Measurements from ENCODE around the gene TBC1D25.

Gene TBC1D25, protein sequence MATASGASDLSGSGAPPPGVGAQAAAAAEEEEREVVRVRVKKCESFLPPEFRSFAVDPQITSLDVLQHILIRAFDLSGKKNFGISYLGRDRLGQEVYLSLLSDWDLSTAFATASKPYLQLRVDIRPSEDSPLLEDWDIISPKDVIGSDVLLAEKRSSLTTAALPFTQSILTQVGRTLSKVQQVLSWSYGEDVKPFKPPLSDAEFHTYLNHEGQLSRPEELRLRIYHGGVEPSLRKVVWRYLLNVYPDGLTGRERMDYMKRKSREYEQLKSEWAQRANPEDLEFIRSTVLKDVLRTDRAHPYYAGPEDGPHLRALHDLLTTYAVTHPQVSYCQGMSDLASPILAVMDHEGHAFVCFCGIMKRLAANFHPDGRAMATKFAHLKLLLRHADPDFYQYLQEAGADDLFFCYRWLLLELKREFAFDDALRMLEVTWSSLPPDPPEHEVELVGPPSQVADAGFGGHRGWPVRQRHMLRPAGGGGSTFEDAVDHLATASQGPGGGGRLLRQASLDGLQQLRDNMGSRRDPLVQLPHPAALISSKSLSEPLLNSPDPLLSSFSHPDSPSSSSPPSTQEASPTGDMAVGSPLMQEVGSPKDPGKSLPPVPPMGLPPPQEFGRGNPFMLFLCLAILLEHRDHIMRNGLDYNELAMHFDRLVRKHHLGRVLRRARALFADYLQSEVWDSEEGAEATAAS

DNA sequence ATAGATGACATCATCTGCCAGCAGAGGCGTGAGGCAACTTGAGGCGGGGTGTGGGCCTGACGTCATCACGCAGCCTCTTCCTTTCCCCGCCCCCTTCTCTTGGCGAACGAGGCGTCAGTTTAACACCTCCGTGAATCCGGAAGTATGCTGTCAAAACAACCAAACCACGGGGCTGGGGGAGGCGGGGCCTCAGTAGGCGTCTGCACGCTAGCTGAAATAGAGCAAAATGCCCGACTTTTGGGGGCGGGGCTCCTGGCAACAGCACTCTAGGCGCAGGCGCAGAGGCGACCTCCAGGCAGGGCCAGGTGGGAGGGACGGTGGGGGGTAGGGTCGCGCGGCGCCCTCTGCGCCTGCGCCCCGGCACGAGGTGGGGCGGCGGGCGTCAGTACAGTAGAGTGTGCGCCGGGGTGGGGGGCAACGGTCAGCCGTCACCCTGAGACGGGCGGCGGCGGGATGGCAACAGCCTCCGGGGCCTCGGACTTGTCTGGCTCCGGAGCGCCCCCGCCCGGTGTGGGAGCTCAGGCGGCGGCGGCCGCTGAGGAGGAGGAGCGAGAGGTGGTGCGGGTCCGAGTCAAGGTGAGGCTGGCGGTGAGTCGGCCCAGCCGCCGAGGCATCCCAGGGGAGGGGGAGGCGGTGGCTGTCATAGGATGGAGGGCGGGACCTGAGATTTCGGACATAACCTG, at the start of gene TBC1D25:
Gene TBC1D25 (plus strand): TSS at position 370 of the 683 bp plus-strand sequence. CDS start 84 bp downstream, at position 454.
- Histone ChIP-seq H3K36me3 (replicated peaks) (peaks cover 5% of the 10 kb centered on the region), H3K4me3 (peak within 1 kb of the TSS; percentile 79), H3K4me1 (peaks cover 7% of the 10 kb centered on the region), H3K27me3 (ENCODE audit: low read depth) (no peaks in the 10 kb centered on the region), H3K9me3 (no peaks in the 10 kb centered on the region)
- in situ Hi-C loops (cut with MboI; ENCODE audit: low sequenced_read_pairs), result no loop called here
- DNase-seq (ENCODE audit: low spot score in 2 of 2), result peak; percentile 99 to 100

DNA sequence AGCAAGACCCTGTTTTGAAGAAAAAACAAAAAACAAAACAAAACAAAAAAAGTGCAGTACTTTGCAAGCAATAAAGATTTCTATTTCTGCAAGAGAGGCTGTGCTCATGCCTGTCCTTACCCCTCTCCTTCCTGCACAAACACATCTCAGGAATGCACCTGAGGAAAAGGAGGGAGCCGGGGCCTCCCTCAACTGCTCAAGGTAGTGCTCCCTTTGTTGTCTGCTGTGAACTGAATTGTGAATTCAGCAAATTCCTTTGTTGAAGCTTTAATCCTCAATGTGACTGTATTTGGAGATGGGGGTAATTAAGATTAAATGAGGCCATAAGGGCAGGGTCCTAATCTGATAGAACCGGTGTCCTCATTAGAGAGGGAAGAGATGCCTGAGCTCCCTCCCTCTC, 49.6 kb upstream of the TBC1D25 start:
- in situ Hi-C loops (cut with MboI; ENCODE audit: low sequenced_read_pairs), result loop anchor here (10.0 to 25.0 kb wide), 2 partner anchors 405 to 628 kb away; no protein-coding TSS in a partner anchor
- H3K9me3 ChIP-seq, result no peaks in the 10 kb centered on the region
- DNase-seq (ENCODE audit: low spot score in 2 of 2), result no peak
- no peaks in the 10 kb centered on the region for H3K27me3 ChIP-seq (ENCODE audit: low read depth)
- no peak overlapping the region for H3K4me3 ChIP-seq
- peaks cover 20% of the 10 kb centered on the region for H3K36me3 ChIP-seq (replicated peaks)
- no peaks in the 10 kb centered on the region; the same call in 1 of the 2 replicates for H3K4me1 ChIP-seq

DNA sequence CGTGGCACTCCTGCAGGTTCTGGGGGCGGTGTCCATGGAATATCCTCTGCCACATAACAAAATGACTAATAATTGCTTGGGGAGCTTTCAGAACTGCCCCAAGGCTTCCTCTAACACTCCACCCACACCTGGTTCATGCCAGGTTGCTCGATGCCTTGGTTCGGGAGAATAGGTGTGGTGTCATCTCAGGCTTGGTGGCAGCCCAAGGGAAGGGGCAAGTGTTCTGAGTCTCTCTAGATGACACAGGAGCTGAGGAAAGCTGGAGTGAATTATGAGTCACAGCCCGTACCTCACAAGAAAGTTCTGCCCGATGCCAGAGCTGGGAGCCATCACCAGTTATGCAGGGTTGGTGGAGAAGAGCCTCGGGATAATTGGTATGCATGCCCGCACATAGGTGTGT, 48.9 kb upstream of the TBC1D25 start:
- in situ Hi-C loops (cut with MboI; ENCODE audit: low sequenced_read_pairs), result loop anchor here (10.0 to 25.0 kb wide), 2 partner anchors 406 to 628 kb away; no protein-coding TSS in a partner anchor
- DNase-seq (ENCODE audit: low spot score in 2 of 2), result no peak
- Histone ChIP-seq H3K36me3 (replicated peaks) (peaks cover 12% of the 10 kb centered on the region), H3K27me3 (ENCODE audit: low read depth) (no peaks in the 10 kb centered on the region), H3K4me3 (no peak overlapping the region), H3K9me3 (no peaks in the 10 kb centered on the region), H3K4me1 (no peaks in the 10 kb centered on the region; the same call in 1 of the 2 replicates)

DNA sequence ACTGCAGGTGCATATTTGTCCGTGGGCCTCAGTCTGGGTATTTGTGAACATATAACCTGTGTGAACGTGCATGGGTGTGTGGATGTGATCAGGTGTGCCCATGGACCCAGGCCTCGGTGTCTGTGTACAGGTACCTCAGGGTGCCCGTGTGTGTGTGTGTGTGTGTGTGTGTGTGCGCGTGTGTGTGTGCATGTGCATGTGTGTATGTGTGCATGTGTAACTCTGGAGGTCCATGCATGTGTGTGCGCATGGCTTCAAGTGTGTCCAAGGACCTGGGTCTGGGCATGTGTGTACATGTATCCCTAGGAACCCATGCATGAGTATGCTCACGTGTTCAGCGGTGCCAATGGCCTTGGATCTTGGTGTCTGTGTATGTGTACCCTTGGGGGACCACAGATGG, 47.7 kb upstream of the TBC1D25 start:
- no peaks in the 10 kb centered on the region; the same call in 1 of the 2 replicates for H3K4me1 ChIP-seq
- in situ Hi-C loops (cut with MboI; ENCODE audit: low sequenced_read_pairs), result loop anchor here (10.0 to 25.0 kb wide), 2 partner anchors 407 to 630 kb away; no protein-coding TSS in a partner anchor
- H3K27me3 ChIP-seq (ENCODE audit: low read depth), result no peaks in the 10 kb centered on the region
- H3K9me3 ChIP-seq, result no peaks in the 10 kb centered on the region
- H3K36me3 ChIP-seq (replicated peaks), result peaks cover 5% of the 10 kb centered on the region
- DNase-seq (ENCODE audit: low spot score in 2 of 2), result no peak
- H3K4me3 ChIP-seq, result no peak overlapping the region

DNA sequence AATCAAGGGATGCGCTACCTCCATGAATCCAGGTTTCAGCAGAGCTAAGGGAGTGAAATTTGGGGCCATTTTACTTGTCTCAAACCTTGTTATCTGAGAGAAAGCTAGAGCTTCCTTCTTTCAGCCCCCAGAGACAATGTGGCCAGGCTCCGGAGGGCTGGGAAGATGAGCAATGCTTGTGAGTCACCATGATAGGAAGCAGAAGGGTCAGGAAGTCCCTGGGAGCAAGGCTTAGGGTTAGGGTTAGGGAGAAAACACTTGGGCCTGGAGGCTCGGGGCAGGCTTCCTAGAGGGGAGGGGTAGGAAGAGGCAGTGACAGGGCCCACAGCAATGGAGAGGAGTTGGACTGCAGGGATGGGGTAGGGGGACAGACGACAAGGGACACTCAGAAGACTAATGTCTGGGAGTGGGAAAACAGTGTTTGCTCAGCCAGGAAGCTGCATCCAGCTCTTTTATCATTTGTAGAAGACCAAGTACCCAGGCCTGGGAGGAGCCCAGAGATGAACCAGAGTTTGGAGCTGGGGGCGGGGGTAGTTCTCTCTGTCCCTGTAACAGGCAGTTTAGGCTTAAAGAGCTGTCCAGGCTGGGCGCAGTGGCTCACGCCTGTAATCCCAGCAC, 47.1 kb upstream of the TBC1D25 start:
- H3K27me3 ChIP-seq (ENCODE audit: low read depth), result no peaks in the 10 kb centered on the region
- no peak overlapping the region for H3K4me3 ChIP-seq
- no peaks in the 10 kb centered on the region for H3K9me3 ChIP-seq
- no peaks in the 10 kb centered on the region; the same call in 1 of the 2 replicates for H3K4me1 ChIP-seq
- no peaks in the 10 kb centered on the region; the same call in 1 of the 2 replicates for H3K36me3 ChIP-seq (replicated peaks)
- no peak for DNase-seq (ENCODE audit: low spot score in 2 of 2)
- in situ Hi-C loops (cut with MboI; ENCODE audit: low sequenced_read_pairs), result loop anchor here (10.0 to 25.0 kb wide), 2 partner anchors 408 to 630 kb away; no protein-coding TSS in a partner anchor

DNA sequence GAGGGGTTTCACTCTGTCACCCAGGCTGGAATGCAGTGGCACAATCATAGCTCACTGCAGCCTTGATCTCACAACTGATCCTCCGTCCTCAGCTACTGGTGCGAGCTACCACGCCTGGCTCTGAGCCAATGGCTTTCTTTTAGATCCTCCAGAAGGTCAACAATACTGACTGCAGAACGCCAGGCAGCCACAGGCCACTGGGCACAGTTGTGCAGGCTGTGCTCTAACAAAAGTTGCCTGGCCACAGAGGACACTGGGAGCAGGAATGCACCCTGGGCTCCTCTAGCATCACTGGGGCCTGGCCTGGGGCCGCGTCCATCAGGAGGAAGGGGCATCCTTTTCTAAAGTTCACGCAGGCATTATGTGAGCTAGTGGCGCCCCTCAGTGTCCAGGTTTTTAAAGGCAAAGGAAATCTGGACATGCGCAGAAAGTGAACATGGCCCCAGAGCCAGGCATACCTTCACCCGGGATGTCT, 45.6 kb upstream of the TBC1D25 start:
- H3K4me1 ChIP-seq, result no peaks in the 10 kb centered on the region; the same call in 1 of the 2 replicates
- H3K27me3 ChIP-seq (ENCODE audit: low read depth), result no peaks in the 10 kb centered on the region
- H3K9me3 ChIP-seq, result no peaks in the 10 kb centered on the region
- no peaks in the 10 kb centered on the region for H3K36me3 ChIP-seq (replicated peaks)
- peak; percentile 12 to 66 for DNase-seq (ENCODE audit: low spot score in 2 of 2)
- H3K4me3 ChIP-seq, result no peak overlapping the region
- in situ Hi-C loops (cut with MboI; ENCODE audit: low sequenced_read_pairs), result loop anchor here (10.0 to 25.0 kb wide), 2 partner anchors 409 to 632 kb away; no protein-coding TSS in a partner anchor

DNA sequence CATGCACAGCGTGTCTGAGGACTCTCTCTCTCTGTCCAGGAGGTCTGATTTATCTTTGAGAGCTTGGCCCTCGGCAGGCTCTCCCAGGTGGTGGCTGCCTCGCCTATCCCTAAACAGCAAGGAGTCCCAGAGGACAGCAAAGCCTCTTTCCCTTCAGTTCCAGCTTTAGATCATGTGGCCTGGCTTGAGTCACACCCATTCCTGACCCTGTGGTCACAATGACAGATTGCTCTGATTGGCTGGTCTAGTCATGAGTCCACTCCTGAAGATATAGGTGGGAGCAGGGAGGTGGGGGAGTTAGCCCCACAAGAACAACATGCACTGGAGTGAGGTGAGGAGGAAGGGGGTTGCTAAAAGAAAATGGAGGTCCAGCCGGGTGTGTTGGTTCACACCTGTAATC, 42.9 kb upstream of the TBC1D25 start:
- H3K9me3 ChIP-seq, result no peaks in the 10 kb centered on the region
- in situ Hi-C loops (cut with MboI; ENCODE audit: low sequenced_read_pairs), result loop anchor here (10.0 to 25.0 kb wide), 2 partner anchors 412 to 634 kb away; no protein-coding TSS in a partner anchor
- no peak for DNase-seq (ENCODE audit: low spot score in 2 of 2)
- H3K4me3 ChIP-seq, result no peak overlapping the region
- no peaks in the 10 kb centered on the region for H3K27me3 ChIP-seq (ENCODE audit: low read depth)
- H3K36me3 ChIP-seq (replicated peaks), result no peaks in the 10 kb centered on the region
- no peaks in the 10 kb centered on the region for H3K4me1 ChIP-seq

DNA sequence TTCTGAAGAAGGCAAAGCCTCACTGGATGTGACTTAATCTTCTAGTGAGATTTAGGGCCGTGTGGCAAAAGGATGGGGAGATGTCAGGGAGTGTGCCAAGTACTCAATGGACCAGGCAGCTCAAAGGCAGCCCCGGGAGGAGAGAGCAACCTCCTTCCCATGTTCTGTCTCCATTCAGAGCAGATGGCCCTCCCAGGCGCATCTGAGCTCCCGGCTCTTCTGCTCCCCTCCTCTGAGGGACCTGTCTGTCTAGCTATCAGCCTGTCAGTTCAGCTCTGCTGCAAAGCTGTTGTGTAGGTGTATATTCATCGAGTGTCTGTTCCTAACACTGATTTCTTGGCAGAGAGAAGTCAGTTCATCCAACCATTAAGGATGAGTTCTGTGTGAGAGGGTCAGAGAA, 41.6 kb upstream of the TBC1D25 start:
- in situ Hi-C loops (cut with MboI; ENCODE audit: low sequenced_read_pairs), result loop anchor here (10.0 to 25.0 kb wide), 2 partner anchors 413 to 636 kb away; no protein-coding TSS in a partner anchor
- H3K27me3 ChIP-seq (ENCODE audit: low read depth), result no peaks in the 10 kb centered on the region

DNA sequence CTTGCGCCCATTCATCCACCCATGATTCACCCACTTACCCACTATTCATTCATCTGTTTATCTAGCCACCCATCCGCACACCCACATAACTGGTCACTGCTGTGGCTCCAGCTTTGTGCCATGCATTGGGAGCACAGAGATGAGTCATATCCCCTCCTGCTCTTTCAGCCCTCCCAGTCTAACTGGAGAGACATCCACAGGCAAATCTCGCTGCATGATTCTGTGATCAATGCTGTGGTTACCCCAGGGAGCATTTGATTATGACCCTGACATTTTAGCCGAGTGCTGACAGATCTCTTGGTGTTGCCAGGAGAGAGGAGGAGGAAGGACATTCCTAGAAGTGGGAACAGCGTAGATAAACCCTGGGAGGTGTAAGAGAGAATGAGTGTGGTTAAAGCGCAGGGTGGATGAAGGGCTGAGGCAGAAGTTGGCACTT, 41.1 kb upstream of the TBC1D25 start:
- Histone ChIP-seq H3K4me1 (no peaks in the 10 kb centered on the region), H3K9me3 (no peaks in the 10 kb centered on the region), H3K4me3 (no peak overlapping the region), H3K27me3 (ENCODE audit: low read depth) (no peaks in the 10 kb centered on the region), H3K36me3 (replicated peaks) (no peaks in the 10 kb centered on the region)
- in situ Hi-C loops (cut with MboI; ENCODE audit: low sequenced_read_pairs), result loop anchor here (10.0 to 25.0 kb wide), 2 partner anchors 414 to 636 kb away; no protein-coding TSS in a partner anchor
- DNase-seq (ENCODE audit: low spot score in 2 of 2), result no peak

More for the DNA sequence above, 41.6 kb upstream of the TBC1D25 start:
- no peaks in the 10 kb centered on the region for H3K4me1 ChIP-seq
- H3K36me3 ChIP-seq (replicated peaks), result no peaks in the 10 kb centered on the region
- DNase-seq (ENCODE audit: low spot score in 2 of 2), result no peak
- no peak overlapping the region for H3K4me3 ChIP-seq
- no peaks in the 10 kb centered on the region for H3K9me3 ChIP-seq

DNA sequence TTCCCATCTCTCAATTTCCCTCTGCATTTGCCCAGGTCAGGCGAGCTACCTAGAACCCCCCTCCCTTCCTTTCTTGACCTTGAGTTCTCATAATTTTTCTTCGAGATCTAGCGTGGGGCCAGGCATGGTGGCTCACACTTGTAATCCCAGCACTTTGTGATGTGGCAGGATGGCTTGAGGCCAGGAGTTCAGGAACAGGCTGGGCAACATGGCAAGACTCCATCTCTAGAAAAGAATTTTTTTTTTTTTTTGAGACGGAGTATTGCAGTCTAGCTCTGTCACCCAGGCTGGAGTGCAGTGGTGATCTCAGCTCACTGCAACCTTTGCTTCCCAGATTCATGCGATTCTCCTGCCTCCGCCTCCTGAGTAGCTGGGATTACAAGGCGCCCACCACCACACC, 35.3 kb upstream of the TBC1D25 start:
- H3K4me3 ChIP-seq, result no peak overlapping the region
- no peaks in the 10 kb centered on the region for H3K36me3 ChIP-seq (replicated peaks)
- in situ Hi-C loops (cut with MboI; ENCODE audit: low sequenced_read_pairs), result no loop called here
- no peak for DNase-seq (ENCODE audit: low spot score in 2 of 2)
- no peaks in the 10 kb centered on the region for H3K9me3 ChIP-seq
- H3K27me3 ChIP-seq (ENCODE audit: low read depth), result no peaks in the 10 kb centered on the region
- peaks cover 13% of the 10 kb centered on the region for H3K4me1 ChIP-seq

DNA sequence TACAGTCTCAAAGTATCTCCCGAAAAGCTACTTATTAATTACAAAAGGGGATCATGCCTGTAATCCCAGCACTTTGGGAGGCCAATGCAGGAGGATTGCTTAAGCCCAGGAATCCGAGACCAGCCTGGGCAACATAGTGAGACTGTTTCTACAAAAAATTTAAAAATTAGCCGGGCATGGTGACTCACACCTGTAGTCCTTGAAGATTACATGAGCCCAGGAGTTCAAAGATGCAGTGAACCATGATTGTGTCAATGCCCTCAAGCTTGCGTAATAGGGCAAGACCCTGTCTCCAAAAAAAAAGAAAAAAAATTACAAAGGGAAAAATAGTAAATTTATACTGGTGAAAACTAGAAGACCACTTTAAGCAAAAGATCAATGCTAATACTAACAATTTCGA, 34.0 kb upstream of the TBC1D25 start:
- in situ Hi-C loops (cut with MboI; ENCODE audit: low sequenced_read_pairs), result no loop called here
- DNase-seq (ENCODE audit: low spot score in 2 of 2), result no peak
- Histone ChIP-seq H3K27me3 (ENCODE audit: low read depth) (no peaks in the 10 kb centered on the region), H3K36me3 (replicated peaks) (no peaks in the 10 kb centered on the region), H3K4me3 (no peak overlapping the region), H3K9me3 (no peaks in the 10 kb centered on the region), H3K4me1 (peaks cover 13% of the 10 kb centered on the region)

DNA sequence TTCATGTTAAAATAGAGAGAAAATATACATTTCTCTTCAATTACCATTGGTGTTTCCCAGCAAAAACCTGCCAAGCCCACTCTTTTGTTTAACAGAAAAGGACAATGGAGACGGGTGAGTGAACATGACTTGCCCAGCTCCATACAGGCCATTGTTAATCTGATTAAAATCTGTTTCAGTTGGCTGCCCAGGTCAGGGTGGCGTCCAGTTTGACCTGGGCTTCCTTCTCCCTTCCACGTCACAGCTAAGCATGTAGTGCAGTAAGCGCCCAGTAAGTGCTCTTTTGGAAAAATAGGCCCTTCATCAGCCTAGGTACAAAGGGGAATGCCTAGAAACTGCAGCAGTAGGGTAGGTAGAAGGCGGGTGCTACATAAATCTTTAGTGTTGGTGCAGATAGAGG, 32.3 kb upstream of the TBC1D25 start:
- Histone ChIP-seq H3K36me3 (replicated peaks) (no peaks in the 10 kb centered on the region), H3K4me1 (peaks cover 13% of the 10 kb centered on the region), H3K27me3 (ENCODE audit: low read depth) (no peaks in the 10 kb centered on the region), H3K9me3 (no peaks in the 10 kb centered on the region), H3K4me3 (no peak overlapping the region)
- in situ Hi-C loops (cut with MboI; ENCODE audit: low sequenced_read_pairs), result no loop called here
- DNase-seq (ENCODE audit: low spot score in 2 of 2), result peak in 1 of 2 experiments; percentile 9

Measured in HAP-1 (cell line).